SK-N-MC (cell line): ENCODE measurements around the gene MARK1.

Experiments
- DNase-seq: peaks from one replicate; pipeline ENCODE4 v3.0.0-alpha.2; 2011; ENCODE audit warnings: low read depth, low spot score
- H3K27ac ChIP-seq: fragments of 200-600 bp; sonication (generic); 2 replicates; pipeline ENCODE4 v1.5.1; 2016; ENCODE audit warnings: mixed run types
- H3K36me3 ChIP-seq: fragments of 200-600 bp; sonication (generic); 2 replicates; pipeline ENCODE4 v1.6.1; 2017; ENCODE audit warnings: antibody characterized with exemption, low read length, mixed read lengths; ENCODE audit not compliant: insufficient read depth
- H3K4me3 ChIP-seq: fragments of 200-600 bp; sonication (generic); 2 replicates; pipeline ENCODE4 v1.5.1; 2016
- H3K9ac ChIP-seq: fragments of 200-600 bp; sonication (generic); 2 replicates; pipeline ENCODE4 v1.8.0; 2017; ENCODE audit warnings: mixed run types, mixed read lengths; ENCODE audit not compliant: insufficient read length
- H3K9me3 ChIP-seq: fragments of 200-600 bp; sonication (generic); 2 replicates; pipeline ENCODE4 v1.6.1; 2017; ENCODE audit warnings: low read depth, mild to moderate bottlenecking, antibody characterized with exemption, low read length, moderate library complexity, mixed read lengths
- EZH2 ChIP-seq: fragments of 200-600 bp; sonication (generic); IDR thresholded peaks from one replicate; pipeline ENCODE4 v1.6.1; 2017; ENCODE audit warnings: antibody characterized with exemption
- FOXP2 ChIP-seq: optimal IDR thresholded peaks from 2 replicates; pipeline ENCODE3; 2011; ENCODE audit warnings: mild to moderate bottlenecking, moderate library complexity; ENCODE audit not compliant: insufficient read depth; ENCODE audit errors: extremely low read length, control extremely low read depth
- POLR2AphosphoS5 ChIP-seq: IDR thresholded peaks from 2 replicates; pipeline ENCODE4 v1.6.1; 2012; ENCODE audit warnings: mild to moderate bottlenecking, low read depth, low read length, borderline replicate concordance

The MARK1 gene

GRCh38 chr1:220551718-220552117 is 23.8 kb downstream of the MARK1 start:
- no peak for TF ChIP-seq FOXP2
- no peak for TF ChIP-seq POLR2AphosphoS5
- no peak for TF ChIP-seq EZH2
- no peak for DNase-seq
- H3K4me3 ChIP-seq = no peak overlapping the region
- H3K27ac ChIP-seq = no peak overlapping the region
- no peaks in the 10 kb centered on the region for H3K9me3 ChIP-seq
- no peaks in the 10 kb centered on the region for H3K36me3 ChIP-seq
- H3K9ac ChIP-seq = no peak overlapping the region

GRCh38 chr1:220552672-220553260 is 24.8 kb downstream of the MARK1 start:
- Histone ChIP-seq H3K27ac (no peak overlapping the region), H3K9me3 (no peaks in the 10 kb centered on the region), H3K4me3 (no peak overlapping the region), H3K9ac (no peak overlapping the region), H3K36me3 (no peaks in the 10 kb centered on the region)
- DNase-seq = no peak
- TF ChIP-seq EZH2 = no peak
- TF ChIP-seq FOXP2 = no peak
- TF ChIP-seq POLR2AphosphoS5 = no peak

GRCh38 chr1:220556641-220557040 is 28.7 kb downstream of the MARK1 start:
- Histone ChIP-seq H3K36me3 (no peaks in the 10 kb centered on the region), H3K9me3 (no peaks in the 10 kb centered on the region), H3K4me3 (no peak overlapping the region), H3K9ac (no peak overlapping the region), H3K27ac (no peak overlapping the region)
- no peak for DNase-seq
- TF ChIP-seq POLR2AphosphoS5 (no peak), FOXP2 (no peak), EZH2 (no peak)

GRCh38 chr1:220563564-220563963 is 35.6 kb downstream of the MARK1 start:
- Histone ChIP-seq H3K9ac (no peak overlapping the region), H3K4me3 (no peak overlapping the region), H3K9me3 (no peaks in the 10 kb centered on the region), H3K27ac (no peak overlapping the region), H3K36me3 (no peaks in the 10 kb centered on the region)
- TF ChIP-seq FOXP2 (no peak), EZH2 (no peak), POLR2AphosphoS5 (no peak)
- no peak for DNase-seq

GRCh38 chr1:220564216-220564615 is 36.3 kb downstream of the MARK1 start:
- H3K4me3 ChIP-seq = no peak overlapping the region
- H3K9ac ChIP-seq = no peak overlapping the region
- H3K27ac ChIP-seq = no peak overlapping the region
- no peaks in the 10 kb centered on the region for H3K36me3 ChIP-seq
- DNase-seq = no peak
- no peak for TF ChIP-seq EZH2
- TF ChIP-seq FOXP2 = no peak
- TF ChIP-seq POLR2AphosphoS5 = no peak
- H3K9me3 ChIP-seq = no peaks in the 10 kb centered on the region

- TF ChIP-seq FOXP2 = no peak
- no peak for TF ChIP-seq POLR2AphosphoS5
- TF ChIP-seq EZH2 = no peak
- DNase-seq = no peak
- no peaks in the 10 kb centered on the region for H3K9me3 ChIP-seq
- no peak overlapping the region for H3K4me3 ChIP-seq
- no peak overlapping the region for H3K27ac ChIP-seq
- no peaks in the 10 kb centered on the region for H3K36me3 ChIP-seq
- H3K9ac ChIP-seq = no peak overlapping the region
These were observed 37.7 kb downstream of the MARK1 start for GRCh38 chr1:220565670-220566069.

GRCh38 chr1:220566869-220567268 is 38.9 kb downstream of the MARK1 start:
- H3K36me3 ChIP-seq = no peaks in the 10 kb centered on the region
- no peak for DNase-seq
- H3K9me3 ChIP-seq = no peaks in the 10 kb centered on the region
- no peak overlapping the region for H3K9ac ChIP-seq
- H3K4me3 ChIP-seq = no peak overlapping the region
- no peak for TF ChIP-seq POLR2AphosphoS5
- no peak for TF ChIP-seq EZH2
- TF ChIP-seq FOXP2 = no peak
- H3K27ac ChIP-seq = no peak overlapping the region

GRCh38 chr1:220572416-220572815 is 44.5 kb downstream of the MARK1 start:
- Histone ChIP-seq H3K9ac (no peak overlapping the region), H3K27ac (no peak overlapping the region), H3K4me3 (no peak overlapping the region), H3K9me3 (no peaks in the 10 kb centered on the region), H3K36me3 (no peaks in the 10 kb centered on the region)
- no peak for TF ChIP-seq POLR2AphosphoS5
- TF ChIP-seq EZH2 = no peak
- no peak for TF ChIP-seq FOXP2
- DNase-seq = no peak

GRCh38 chr1:220573836-220574235 is 45.9 kb downstream of the MARK1 start:
- H3K4me3 ChIP-seq = no peak overlapping the region

More at GRCh38 chr1:220573836-220574235, 45.9 kb downstream of the MARK1 start:
- DNase-seq = no peak
- Histone ChIP-seq H3K27ac (no peak overlapping the region), H3K9ac (no peak overlapping the region), H3K36me3 (no peaks in the 10 kb centered on the region), H3K9me3 (no peaks in the 10 kb centered on the region)
- no peak for TF ChIP-seq POLR2AphosphoS5
- no peak for TF ChIP-seq FOXP2
- TF ChIP-seq EZH2 = no peak
